Testis (tissue), 3 donors: ENCODE results near the gene SLC26A9. TPM values are rescaled to one million over a fixed set of nuclear protein-coding genes. Genes with fewer than 3 reads are reported as not detected.
"Not testable (repeated sequence)": the region's sequence is repeated elsewhere in the genome, so short reads cannot be mapped to it uniquely, and the experiment has no call there.

Experiments
- DNase-seq: peaks from one replicate; pipeline ENCODE4 v3.0.0-alpha.2; 2019
- H3K27ac ChIP-seq, 2 donors: fragments of 200-600 bp; sonication (generic); one replicate each; pipeline ENCODE4 v1.5.1; 2019
- H3K27me3 ChIP-seq: fragments of 200-600 bp; sonication (generic); one replicate; pipeline ENCODE4 v1.5.1; 2019
- H3K36me3 ChIP-seq: fragments of 200-600 bp; sonication (generic); one replicate; pipeline ENCODE4 v1.5.1; 2017; ENCODE audit warnings: low read depth; ENCODE audit errors: missing control alignments
- H3K4me1 ChIP-seq: fragments of 200-600 bp; sonication (generic); one replicate; pipeline ENCODE4 v1.5.1; 2019
- H3K4me3 ChIP-seq, 2 donors: fragments of 200-600 bp; sonication (generic); one replicate each; pipeline ENCODE4 v1.5.1; 2017 to 2019
- H3K9me3 ChIP-seq: fragments of 200-600 bp; sonication (generic); one replicate; pipeline ENCODE4 v1.5.1; 2017
- POLR2A ChIP-seq: fragments of 450-650 bp; IDR thresholded peaks from one replicate; pipeline ENCODE4 v1.6.1; 2017; ENCODE audit warnings: antibody characterized with exemption, mild to moderate bottlenecking, moderate library complexity
- WGBS, 2 donors: methylation state at CpG; one replicate each; pipeline ENCODE4 v1.1.5; 2018; 5-methylcytosine and 5-hydroxymethylcytosine counted together
- intact Hi-C: fragments of 100-400 bp; cut with DNase I; formaldehyde crosslinking; loops from one replicate; pipeline ENCODE4 v1.15.1; 2023; ENCODE audit warnings: low total_unique reads
- polyA plus RNA-seq: library from polyadenylated mRNA; stranded (reverse); fragments of 350-450 nt; fragmentation: Illumina TruSeq; extraction: RNeasy Lipid Tissue Mini Kit (QIAGEN cat#74804); gene quantifications from one replicate; pipeline ENCODE4 v1.2.3, GENCODE V29; 2014; ENCODE audit warnings: low read depth, low replicate concordance; ENCODE audit not compliant: insufficient read depth
- total RNA-seq, 2 donors: library from RNA; depleted of rRNA; stranded (reverse); fragments of >200 nt; gene quantifications; one replicate each; pipeline ENCODE4 v1.2.3, GENCODE V29; 2016
- TF ChIP-seq, protein P1 (sequence below), 3 experiments: fragments of 450-650 bp in 2 of 3; fragments of 200-600 bp in 1 of 3; sonication (generic) in 1 of 3; IDR thresholded peaks; one replicate each; pipeline ENCODE4 v1.5.1; 2016 to 2019; ENCODE audit warnings: antibody characterized with exemption in 3 of 3, mild to moderate bottlenecking in 2 of 3, moderate library complexity in 1 of 3

The SLC26A9 gene
- total and polyA plus RNA-seq, 3 donors from 2014 or later: 0.24 to 0.43 (median 0.26) TPM

DNA sequence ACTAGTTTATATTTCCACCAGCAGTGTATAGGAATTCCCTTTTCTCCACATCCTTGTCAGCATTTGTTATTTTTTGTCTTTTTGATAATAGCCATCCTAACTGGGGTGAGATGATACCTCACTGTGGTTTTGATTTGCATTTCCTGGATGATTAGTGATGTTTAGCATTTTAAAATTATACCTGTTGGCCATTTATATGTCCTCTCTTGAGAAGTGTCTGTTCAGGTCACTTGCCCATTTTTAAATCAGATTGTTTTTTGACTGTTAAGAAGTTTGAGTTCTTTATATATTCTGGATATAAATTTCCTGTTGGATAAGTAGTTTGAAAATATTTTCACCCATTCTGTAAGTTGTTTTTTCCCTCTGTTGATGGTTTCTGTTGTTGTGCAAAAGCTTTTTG is 62.3 kb downstream of the SLC26A9 start:
- H3K27ac ChIP-seq: no peak overlapping the region
- no peaks in the 10 kb centered on the region for H3K27me3 ChIP-seq
- no peaks in the 10 kb centered on the region for H3K4me1 ChIP-seq
- H3K36me3 ChIP-seq: no peaks in the 10 kb centered on the region
- TF ChIP-seq, protein P1, sequence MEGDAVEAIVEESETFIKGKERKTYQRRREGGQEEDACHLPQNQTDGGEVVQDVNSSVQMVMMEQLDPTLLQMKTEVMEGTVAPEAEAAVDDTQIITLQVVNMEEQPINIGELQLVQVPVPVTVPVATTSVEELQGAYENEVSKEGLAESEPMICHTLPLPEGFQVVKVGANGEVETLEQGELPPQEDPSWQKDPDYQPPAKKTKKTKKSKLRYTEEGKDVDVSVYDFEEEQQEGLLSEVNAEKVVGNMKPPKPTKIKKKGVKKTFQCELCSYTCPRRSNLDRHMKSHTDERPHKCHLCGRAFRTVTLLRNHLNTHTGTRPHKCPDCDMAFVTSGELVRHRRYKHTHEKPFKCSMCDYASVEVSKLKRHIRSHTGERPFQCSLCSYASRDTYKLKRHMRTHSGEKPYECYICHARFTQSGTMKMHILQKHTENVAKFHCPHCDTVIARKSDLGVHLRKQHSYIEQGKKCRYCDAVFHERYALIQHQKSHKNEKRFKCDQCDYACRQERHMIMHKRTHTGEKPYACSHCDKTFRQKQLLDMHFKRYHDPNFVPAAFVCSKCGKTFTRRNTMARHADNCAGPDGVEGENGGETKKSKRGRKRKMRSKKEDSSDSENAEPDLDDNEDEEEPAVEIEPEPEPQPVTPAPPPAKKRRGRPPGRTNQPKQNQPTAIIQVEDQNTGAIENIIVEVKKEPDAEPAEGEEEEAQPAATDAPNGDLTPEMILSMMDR (IDR thresholded peaks at IDR 0.05): no peak
- TF ChIP-seq POLR2A: no peak
- DNase-seq: no peak
- no peak overlapping the region for H3K4me3 ChIP-seq
- H3K9me3 ChIP-seq: no peaks in the 10 kb centered on the region
- intact Hi-C loops: no loop called here

DNA sequence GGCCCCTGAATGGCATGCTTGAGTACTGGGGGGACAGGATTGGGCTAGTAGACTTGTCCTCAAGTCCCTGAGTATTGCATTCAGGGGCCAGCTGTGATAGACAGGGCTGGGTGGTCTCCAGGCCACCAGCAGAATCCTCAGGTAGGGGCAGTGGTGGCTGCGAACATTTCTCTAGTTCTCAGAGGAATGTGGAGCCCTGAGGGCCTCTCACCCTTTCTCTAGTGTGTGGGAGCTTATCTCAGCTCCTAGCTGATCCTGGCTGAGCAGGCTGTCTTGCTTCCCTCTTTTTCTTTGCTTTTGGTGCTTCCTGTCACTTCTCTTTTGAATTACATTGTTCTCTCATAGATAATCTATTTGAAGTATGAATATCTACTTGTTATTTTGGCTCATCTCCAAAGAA is 63.3 kb downstream of the SLC26A9 start:
- no peaks in the 10 kb centered on the region for H3K36me3 ChIP-seq
- H3K4me3 ChIP-seq: no peak overlapping the region
- no peaks in the 10 kb centered on the region for H3K27me3 ChIP-seq
- H3K27ac ChIP-seq: no peak overlapping the region
- TF ChIP-seq, protein P1 (IDR thresholded peaks at IDR 0.05): no peak
- no peak for TF ChIP-seq POLR2A
- intact Hi-C loops: no loop called here
- no peaks in the 10 kb centered on the region for H3K9me3 ChIP-seq
- H3K4me1 ChIP-seq: no peaks in the 10 kb centered on the region
- WGBS, 2 donors: 70 to 89% methylated on average over 1 of the region's 1 CpG
- no peak for DNase-seq

DNA sequence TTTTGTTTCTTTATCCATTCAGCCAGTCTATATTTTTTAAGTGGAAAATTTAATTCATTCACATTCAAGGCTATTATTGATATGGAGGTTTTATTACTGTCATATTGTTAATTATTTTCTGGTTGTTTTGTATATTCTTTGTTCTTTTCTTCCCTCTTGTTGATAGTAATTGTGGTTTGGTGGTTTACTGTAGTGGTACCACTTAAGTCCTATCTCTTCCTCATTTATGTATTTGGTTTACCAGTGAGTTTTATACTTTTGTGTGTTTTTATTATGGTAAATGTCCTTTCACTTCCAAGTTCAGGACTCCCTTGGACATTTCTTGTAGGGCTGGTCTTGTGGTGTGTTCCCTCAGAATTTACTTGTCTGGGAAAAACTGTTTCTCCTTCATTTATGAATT is 65.2 kb downstream of the SLC26A9 start:
- H3K9me3 ChIP-seq: no peaks in the 10 kb centered on the region
- H3K4me1 ChIP-seq: no peaks in the 10 kb centered on the region
- H3K36me3 ChIP-seq: no peaks in the 10 kb centered on the region
- TF ChIP-seq POLR2A: no peak
- TF ChIP-seq, protein P1 (IDR thresholded peaks at IDR 0.05): no peak
- no peak for DNase-seq
- no peak overlapping the region for H3K4me3 ChIP-seq
- no peaks in the 10 kb centered on the region for H3K27me3 ChIP-seq
- intact Hi-C loops: no loop called here
- H3K27ac ChIP-seq: no peak overlapping the region

DNA sequence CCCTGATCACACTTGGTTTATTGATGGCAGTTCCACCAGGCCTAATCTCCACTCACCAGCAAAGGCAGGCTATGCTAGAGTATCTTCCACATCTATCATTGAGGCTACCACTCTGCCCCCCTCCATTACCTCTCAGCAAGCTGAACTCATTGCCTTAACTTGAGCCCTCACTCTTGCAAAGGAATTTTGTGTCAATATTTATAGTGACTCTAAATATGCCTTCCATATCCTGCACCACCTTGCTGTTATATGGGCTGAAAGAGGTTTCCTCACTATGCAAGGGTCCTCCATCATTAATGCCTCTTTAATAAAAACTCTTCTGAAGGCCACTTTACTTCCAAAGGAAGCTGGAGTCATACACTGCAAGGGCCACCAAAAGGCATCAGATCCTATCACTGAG is 70.1 kb downstream of the SLC26A9 start:
- H3K9me3 ChIP-seq, DNase-seq, H3K36me3 ChIP-seq, intact Hi-C loops, H3K4me1 ChIP-seq, H3K27ac ChIP-seq, H3K27me3 ChIP-seq, H3K4me3 ChIP-seq: not testable (repeated sequence)

DNA sequence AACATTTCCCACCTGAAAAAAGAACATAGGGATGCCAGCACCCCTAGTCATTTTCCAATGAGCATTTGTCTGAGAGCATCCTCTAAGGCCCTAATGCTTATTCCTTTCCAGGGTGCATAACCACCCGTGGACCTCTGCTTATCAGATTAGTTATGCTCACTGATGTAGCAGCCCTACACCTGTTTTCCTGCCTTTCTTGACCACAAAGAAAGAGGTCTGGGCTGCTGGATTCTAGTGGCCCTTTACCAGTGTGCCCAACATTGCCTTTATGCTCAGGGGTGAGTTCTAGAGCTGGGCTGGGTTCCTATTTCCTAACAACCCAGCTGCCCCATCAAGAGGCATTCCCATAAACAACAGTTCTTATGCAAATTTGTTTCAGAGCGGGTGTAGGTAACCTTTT is 73.0 kb downstream of the SLC26A9 start:
- intact Hi-C loops: no loop called here
- no peaks in the 10 kb centered on the region for H3K27me3 ChIP-seq
- no peak for DNase-seq
- no peaks in the 10 kb centered on the region for H3K4me1 ChIP-seq
- no peaks in the 10 kb centered on the region for H3K36me3 ChIP-seq
- TF ChIP-seq, protein P1 (IDR thresholded peaks at IDR 0.05): no peak
- TF ChIP-seq POLR2A: no peak
- no peaks in the 10 kb centered on the region for H3K9me3 ChIP-seq
- H3K27ac ChIP-seq: no peak overlapping the region
- H3K4me3 ChIP-seq: no peak overlapping the region
- WGBS, 2 donors: 85 to 88% methylated on average over 2 of the region's 2 CpGs

Other genes with a start within 250 kb of the SLC26A9 start
- 10 to 100 TPM; 57.7 to 98.6 TPM for gene NUCKS1, start 193.3 kb downstream of the SLC26A9 start, total RNA-seq
- 66.3 TPM for gene NUCKS1, start 193.3 kb downstream of the SLC26A9 start, polyA plus RNA-seq
- 10 to 100 TPM in 1 of 2 donors, 1 to 10 TPM in 1; 7.4 to 10.8 TPM for gene RAB29, start 168.0 kb downstream of the SLC26A9 start, total RNA-seq
- gene RAB29, start 168.0 kb downstream of the SLC26A9 start, polyA plus RNA-seq: 8.3 TPM
- gene SLC41A1, start 130.3 kb downstream of the SLC26A9 start, total RNA-seq: 100 to 1,000 TPM; 122 to 137 TPM
- gene SLC41A1, start 130.3 kb downstream of the SLC26A9 start, polyA plus RNA-seq: 94.7 TPM
- gene PM20D1, start 93.3 kb downstream of the SLC26A9 start, total RNA-seq: under 1 TPM; 0.71 to 0.81 TPM
- 1.7 TPM for gene PM20D1, start 93.3 kb downstream of the SLC26A9 start, polyA plus RNA-seq
- gene RAB7B, start 59.9 kb upstream of the SLC26A9 start, total RNA-seq: 1 to 10 TPM; 1.7 to 8.4 TPM
- 6.2 TPM for gene RAB7B, start 59.9 kb upstream of the SLC26A9 start, polyA plus RNA-seq
- under 1 TPM in 1 of 2 donors, not detected in 1; 0.16 TPM for gene CTSE, start 80.4 kb upstream of the SLC26A9 start, total RNA-seq
- gene CTSE, start 80.4 kb upstream of the SLC26A9 start, polyA plus RNA-seq: 0.98 TPM
- 1 to 10 TPM; 2.4 to 3.0 TPM for gene RHEX, start 109.7 kb upstream of the SLC26A9 start, total RNA-seq
- gene RHEX, start 109.7 kb upstream of the SLC26A9 start, polyA plus RNA-seq: 2.9 TPM
- gene AVPR1B, start 173.9 kb upstream of the SLC26A9 start, total RNA-seq: not detected
- not detected for gene AVPR1B, start 173.9 kb upstream of the SLC26A9 start, polyA plus RNA-seq